ENCODE measurements around the gene BBS7. TPM values are rescaled to one million over a fixed set of nuclear protein-coding genes. Genes with fewer than 3 reads are reported as not detected.
A peak's percentile ranks its signal among the peaks of the same experiment; 100 is the strongest.

Gene BBS7
- total RNA-seq, 1 experiment from 2014 or later, result 25.5 TPM

- CTCF ChIA-PET, result no interaction called here
- Mint-ChIP-seq H3K27me3 (ENCODE audit: insufficient read depth, unreplicated experiment) (no peaks in the 10 kb centered on the region), H3K36me3 (ENCODE audit: insufficient read depth, unreplicated experiment) (peaks cover 69% of the 10 kb centered on the region), H3K4me3 (ENCODE audit: unreplicated experiment) (no peak overlapping the region), H3K27ac (ENCODE audit: low read depth, unreplicated experiment) (no peak overlapping the region), H3K4me1 (ENCODE audit: insufficient read depth, unreplicated experiment) (no peaks in the 10 kb centered on the region), H3K9me3 (ENCODE audit: unreplicated experiment) (no peaks in the 10 kb centered on the region)
- intact Hi-C loops (cut with micrococcal nuclease), result no loop called here
- BruUV-seq (replicated peaks), result no TSS peak
- no peak for DNase-seq (ENCODE audit: unreplicated experiment)
- POLR2A ChIA-PET, result interaction anchor here (0.6 to 1.6 kb wide), 2 partner anchors 12 to 135 kb away, joined by 3 to 5 read pairs; no protein-coding TSS in a partner anchor
- TF ChIP-seq CTCF (IDR thresholded peaks at IDR 0.05; ENCODE audit: unreplicated experiment), result no peak
Observed at GRCh38 chr4:121838136-121838535, 32.1 kb downstream of the BBS7 start.

GRCh38 chr4:121829511-121829910 is 40.8 kb downstream of the BBS7 start:
- H3K9me3 Mint-ChIP-seq (ENCODE audit: unreplicated experiment), result no peaks in the 10 kb centered on the region
- no TSS peak for BruUV-seq (replicated peaks)
- POLR2A ChIA-PET, result interaction anchor here (1.0 to 1.5 kb wide), 3 partner anchors 28 to 322 kb away, joined by 3 to 6 read pairs (median 5); partner anchors contain the start of genes BBS7, BLTP1 and EXOSC9
- intact Hi-C loops (cut with micrococcal nuclease), result no loop called here
- H3K27ac Mint-ChIP-seq (ENCODE audit: low read depth, unreplicated experiment), result no peak overlapping the region
- H3K4me1 Mint-ChIP-seq (ENCODE audit: insufficient read depth, unreplicated experiment), result no peaks in the 10 kb centered on the region
- no peak for TF ChIP-seq CTCF (IDR thresholded peaks at IDR 0.05; ENCODE audit: unreplicated experiment)
- H3K27me3 Mint-ChIP-seq (ENCODE audit: insufficient read depth, unreplicated experiment), result no peaks in the 10 kb centered on the region
- CTCF ChIA-PET, result interaction anchor here (0.7 to 1.7 kb wide), 2 partner anchors 24 to 748 kb away, joined by 3 to 4 read pairs; no protein-coding TSS in a partner anchor
- no peak for DNase-seq (ENCODE audit: unreplicated experiment)
- peaks cover 43% of the 10 kb centered on the region for H3K36me3 Mint-ChIP-seq (ENCODE audit: insufficient read depth, unreplicated experiment)
- no peak overlapping the region for H3K4me3 Mint-ChIP-seq (ENCODE audit: unreplicated experiment)

GRCh38 chr4:121827853-121828252 is 42.4 kb downstream of the BBS7 start:
- no peaks in the 10 kb centered on the region for H3K27me3 Mint-ChIP-seq (ENCODE audit: insufficient read depth, unreplicated experiment)
- POLR2A ChIA-PET, result interaction anchor here (0.6 to 2.5 kb wide), 3 partner anchors 21 to 885 kb away, joined by 3 to 19 read pairs (median 4); partner anchors contain the start of gene BBS7
- no peaks in the 10 kb centered on the region for H3K9me3 Mint-ChIP-seq (ENCODE audit: unreplicated experiment)
- no peak for TF ChIP-seq CTCF (IDR thresholded peaks at IDR 0.05; ENCODE audit: unreplicated experiment)
- no peak overlapping the region for H3K4me3 Mint-ChIP-seq (ENCODE audit: unreplicated experiment)
- CTCF ChIA-PET, result interaction anchor here (0.6 kb wide), 2 partner anchors 162 to 457 kb away, joined by 3 to 4 read pairs; no protein-coding TSS in a partner anchor
- no peaks in the 10 kb centered on the region for H3K4me1 Mint-ChIP-seq (ENCODE audit: insufficient read depth, unreplicated experiment)
- intact Hi-C loops (cut with micrococcal nuclease), result no loop called here
- peaks cover 38% of the 10 kb centered on the region for H3K36me3 Mint-ChIP-seq (ENCODE audit: insufficient read depth, unreplicated experiment)
- no TSS peak for BruUV-seq (replicated peaks)
- peak; percentile 48 for DNase-seq (ENCODE audit: unreplicated experiment)
- H3K27ac Mint-ChIP-seq (ENCODE audit: low read depth, unreplicated experiment), result no peak overlapping the region

GRCh38 chr4:121824950-121825349 is 45.3 kb downstream of the BBS7 start:
- no peaks in the 10 kb centered on the region for H3K9me3 Mint-ChIP-seq (ENCODE audit: unreplicated experiment)
- no peak for DNase-seq (ENCODE audit: unreplicated experiment)
- H3K27ac Mint-ChIP-seq (ENCODE audit: low read depth, unreplicated experiment), result no peak overlapping the region
- intact Hi-C loops (cut with micrococcal nuclease), result loop anchor here (2.0 kb wide), 1 partner anchor 128 kb away; the partner anchor contains the start of gene ANXA5
- ChIA-PET POLR2A (interaction anchor here (0.6 to 4.9 kb wide), 8 partner anchors 11 to 514 kb away, joined by 3 to 31 read pairs (median 7); partner anchors contain the start of genes ANXA5, BBS7 and EXOSC9), CTCF (interaction anchor here (0.7 to 1.1 kb wide), 2 partner anchors 21 to 113 kb away, joined by 3 read pairs; no protein-coding TSS in a partner anchor)
- no peaks in the 10 kb centered on the region for H3K4me1 Mint-ChIP-seq (ENCODE audit: insufficient read depth, unreplicated experiment)
- no TSS peak for BruUV-seq (replicated peaks)
- TF ChIP-seq CTCF (IDR thresholded peaks at IDR 0.05; ENCODE audit: unreplicated experiment), result no peak
- peaks cover 9% of the 10 kb centered on the region for H3K36me3 Mint-ChIP-seq (ENCODE audit: insufficient read depth, unreplicated experiment)
- no peak overlapping the region for H3K4me3 Mint-ChIP-seq (ENCODE audit: unreplicated experiment)
- no peaks in the 10 kb centered on the region for H3K27me3 Mint-ChIP-seq (ENCODE audit: insufficient read depth, unreplicated experiment)
